HG02870 (cell line): ENCODE data around the gene RAPGEF1.

ENCODE experiments used
- ATAC-seq: cut with Tn5 transposase; IDR thresholded peaks from one replicate; pipeline ENCODE4 v1.9.1; 2021; ENCODE audit warnings: mild to moderate bottlenecking, moderate library complexity; ENCODE audit not compliant: unreplicated experiment

RAPGEF1 gene

DNA sequence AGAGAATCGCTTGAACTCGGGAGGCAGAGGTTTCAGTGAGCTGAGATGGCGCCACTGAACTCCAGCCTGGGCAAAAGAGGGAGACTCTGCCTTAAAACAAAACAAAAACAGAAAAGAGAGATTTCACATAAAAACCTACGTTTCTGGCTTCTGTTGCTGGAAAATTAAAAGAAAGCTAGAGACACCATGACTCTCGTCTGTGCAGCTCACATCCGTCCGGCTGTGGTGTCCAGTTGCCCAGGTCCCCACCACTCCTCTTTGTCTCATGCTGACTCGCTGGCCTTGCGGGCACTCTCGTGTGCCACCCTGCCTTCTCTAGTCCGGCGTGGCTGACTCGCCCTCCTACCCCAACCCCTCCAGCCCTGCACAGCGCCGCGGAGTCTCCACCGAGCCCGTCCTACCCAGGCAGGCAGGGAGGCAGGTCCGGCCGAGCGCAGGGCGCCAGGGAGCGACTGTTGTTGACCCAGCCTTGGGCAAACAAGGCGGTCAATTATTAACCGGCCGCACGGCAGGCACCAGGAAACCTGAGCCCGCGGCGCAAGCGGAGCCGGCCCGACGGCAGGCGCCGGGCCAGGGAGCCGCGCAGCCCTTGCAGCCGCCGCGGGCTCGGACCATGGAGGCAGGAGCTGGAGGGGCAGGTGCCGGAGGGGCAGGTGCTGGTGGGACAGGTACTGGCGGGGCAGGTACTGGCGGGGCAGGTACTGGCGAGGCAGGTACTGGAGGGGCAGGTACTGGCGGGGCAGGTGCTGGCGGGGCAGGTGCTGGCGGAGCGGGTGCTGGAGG is 194.7 kb downstream of the RAPGEF1 start, which contains the start of gene PRRT1B:
Gene PRRT1B, plus strand, starts transcription at position 521 of the 783 bp plus-strand sequence. Its CDS starts 93 bp downstream, at position 614.
- no peak for ATAC-seq

DNA sequence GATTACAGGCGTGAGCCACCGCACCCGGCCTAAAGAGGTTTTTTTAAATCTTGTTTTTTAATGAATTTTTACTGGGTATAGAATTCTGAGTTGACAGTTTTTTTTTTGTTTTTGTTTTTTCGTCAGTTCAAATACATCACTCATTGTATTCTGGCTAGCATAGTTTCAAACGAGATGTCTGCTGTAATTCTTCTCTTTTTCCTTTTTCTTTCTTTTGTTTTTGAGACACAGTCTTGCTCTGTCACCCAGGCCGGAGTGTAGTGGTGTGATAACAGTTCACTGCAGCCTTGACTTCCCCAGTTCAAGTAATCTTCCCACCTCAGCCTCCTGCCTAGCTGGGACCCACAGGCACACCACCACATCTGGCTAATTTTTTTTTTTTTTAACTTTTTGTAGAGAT is 196.7 kb downstream of the RAPGEF1 start:
- ATAC-seq, result no peak

DNA sequence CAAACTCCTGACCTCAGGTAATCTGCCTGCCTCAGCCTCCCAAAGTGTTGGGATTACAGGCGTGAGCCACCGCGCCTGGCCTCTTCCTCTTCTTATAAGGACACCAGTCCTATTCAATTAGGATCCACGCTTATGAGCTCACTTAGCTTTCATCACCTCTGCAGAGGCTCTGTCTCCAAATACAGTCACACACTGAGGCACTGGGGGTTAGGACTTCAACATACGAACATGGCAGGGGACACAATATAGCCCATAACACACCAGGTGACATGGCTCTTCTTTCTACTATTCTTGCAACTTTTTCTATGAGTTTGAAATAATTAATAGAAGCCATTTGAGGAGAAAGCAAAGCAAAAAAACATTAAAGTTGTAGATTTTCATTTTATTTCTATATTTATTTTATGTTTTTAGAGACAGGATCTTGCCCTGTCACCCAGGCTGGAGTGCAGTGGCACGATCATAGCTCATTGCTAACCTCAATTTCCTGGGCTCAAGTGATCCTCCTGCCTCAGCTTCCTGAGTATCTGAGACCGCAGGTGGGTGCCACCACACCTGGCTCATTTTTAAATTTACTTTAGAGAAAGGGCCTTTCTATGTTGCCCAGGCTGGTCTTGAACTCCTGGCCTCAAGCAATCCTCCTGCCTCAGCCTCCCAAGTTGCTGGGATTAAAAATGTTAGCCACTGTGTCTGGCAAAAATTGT is 200.5 kb downstream of the RAPGEF1 start:
- no peak for ATAC-seq

DNA sequence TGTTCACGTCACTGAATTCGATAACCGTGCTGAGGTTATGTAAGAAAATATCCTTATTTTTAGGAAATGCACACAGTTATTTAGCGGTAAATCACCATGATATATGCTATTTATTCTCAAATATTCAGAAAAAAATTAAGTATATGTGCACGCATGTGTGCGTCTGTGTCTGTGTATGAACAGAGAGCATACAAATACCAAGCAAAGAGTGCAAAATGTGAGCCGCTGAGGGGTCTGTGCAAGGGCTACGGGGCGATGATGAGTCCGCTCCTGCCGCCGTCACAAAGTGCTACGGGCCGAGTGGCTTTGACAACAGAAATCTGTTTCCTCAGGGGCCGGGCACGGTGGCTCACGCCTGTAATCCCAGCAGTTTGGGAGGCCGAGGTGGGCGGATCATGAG is 201.9 kb downstream of the RAPGEF1 start:
- ATAC-seq, result no peak

DNA sequence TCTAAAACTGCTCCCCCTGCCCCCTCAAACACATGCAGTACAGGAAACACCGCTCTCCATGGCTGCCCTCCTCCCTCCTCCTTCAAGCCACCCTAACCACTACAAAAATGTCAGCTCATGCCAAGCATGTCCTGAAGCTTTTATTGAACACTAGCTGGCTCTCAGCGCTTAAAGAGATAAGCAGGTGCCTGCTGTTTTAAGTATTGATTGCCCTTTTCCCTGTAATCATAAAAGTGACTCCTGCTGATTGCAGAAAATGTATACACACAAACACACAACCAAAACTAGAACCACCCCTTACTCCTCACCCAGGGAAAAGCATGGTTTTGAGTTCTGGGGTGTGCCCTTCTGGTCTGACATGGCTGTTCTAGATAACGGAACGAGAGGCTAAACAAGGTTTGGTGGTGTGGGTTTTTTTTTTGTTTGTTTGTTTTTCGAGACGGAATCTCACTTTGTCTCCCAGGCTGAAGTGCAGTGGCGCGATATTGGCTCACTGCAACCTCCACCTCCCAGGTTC is 205.1 kb downstream of the RAPGEF1 start:
- ATAC-seq, result no peak

DNA sequence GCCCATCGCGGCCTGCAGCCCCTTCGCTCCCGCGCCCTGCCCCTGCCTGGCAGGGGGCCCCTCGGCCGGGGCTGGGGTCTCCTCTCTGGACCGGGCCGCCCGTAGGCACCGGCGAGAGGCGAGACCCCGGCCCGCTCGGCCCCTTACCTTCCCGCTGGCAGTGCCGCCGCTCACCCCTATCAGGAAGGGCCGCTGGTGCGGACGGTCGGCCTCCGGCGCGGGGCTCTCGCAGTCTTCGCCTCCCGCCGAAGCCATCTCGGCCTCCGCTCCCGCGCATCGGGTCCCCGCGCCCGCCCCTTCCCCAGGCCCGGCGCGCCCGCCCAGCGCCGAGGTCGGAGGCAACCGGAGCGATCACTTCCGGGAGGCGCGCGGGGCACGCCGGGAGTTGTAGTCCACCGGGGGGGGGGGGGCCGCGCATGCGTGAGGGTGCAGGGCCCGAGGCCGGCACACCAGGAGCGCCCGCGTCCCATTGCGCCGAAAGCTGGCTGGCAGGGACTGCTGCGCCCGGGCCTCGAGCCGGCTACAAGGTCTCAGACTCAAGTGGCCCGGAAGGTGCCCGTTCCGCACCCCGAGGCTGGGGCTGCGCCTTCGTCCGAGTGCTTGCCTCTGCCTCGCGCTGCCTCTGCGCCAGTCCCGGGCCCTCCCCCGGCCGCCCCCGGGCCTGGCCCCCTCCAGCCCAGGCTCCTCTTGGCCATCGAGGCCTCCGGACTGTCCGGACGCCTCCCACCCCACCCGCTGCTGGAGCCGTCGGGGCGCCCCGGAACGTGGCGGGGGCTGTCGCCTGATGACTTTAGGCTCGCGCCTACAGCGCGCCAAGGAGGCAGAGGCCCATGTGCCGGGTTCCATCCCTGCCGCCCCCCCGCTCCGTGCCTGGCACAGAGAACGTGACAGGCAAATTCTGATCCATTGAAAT is 208.7 kb downstream of the RAPGEF1 start, which contains the start of gene UCK1:
Gene UCK1, minus strand, starts transcription at position 344 of the 913 bp plus-strand sequence. Its CDS starts 89 bp downstream, at position 255.
- ATAC-seq, result peak; percentile 79

DNA sequence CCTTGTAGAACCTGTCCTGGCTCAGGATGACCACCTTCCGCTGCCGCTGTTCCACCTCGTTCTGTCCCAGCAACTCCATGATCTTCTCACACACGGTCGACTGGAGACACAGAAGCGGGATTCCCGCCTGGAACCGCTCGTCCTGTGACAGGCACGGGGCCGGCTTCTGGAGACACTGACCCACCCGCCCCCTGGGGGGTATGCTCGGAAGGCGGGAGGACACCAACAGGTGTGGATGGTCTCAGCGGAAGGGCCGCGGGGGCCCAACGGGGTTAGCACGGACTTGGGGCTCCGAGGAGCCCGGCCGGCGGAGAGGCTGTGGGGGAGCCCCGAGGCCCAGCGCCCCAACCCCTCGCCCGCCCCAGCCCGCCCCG is 209.3 kb downstream of the RAPGEF1 start:
- no peak for ATAC-seq

DNA sequence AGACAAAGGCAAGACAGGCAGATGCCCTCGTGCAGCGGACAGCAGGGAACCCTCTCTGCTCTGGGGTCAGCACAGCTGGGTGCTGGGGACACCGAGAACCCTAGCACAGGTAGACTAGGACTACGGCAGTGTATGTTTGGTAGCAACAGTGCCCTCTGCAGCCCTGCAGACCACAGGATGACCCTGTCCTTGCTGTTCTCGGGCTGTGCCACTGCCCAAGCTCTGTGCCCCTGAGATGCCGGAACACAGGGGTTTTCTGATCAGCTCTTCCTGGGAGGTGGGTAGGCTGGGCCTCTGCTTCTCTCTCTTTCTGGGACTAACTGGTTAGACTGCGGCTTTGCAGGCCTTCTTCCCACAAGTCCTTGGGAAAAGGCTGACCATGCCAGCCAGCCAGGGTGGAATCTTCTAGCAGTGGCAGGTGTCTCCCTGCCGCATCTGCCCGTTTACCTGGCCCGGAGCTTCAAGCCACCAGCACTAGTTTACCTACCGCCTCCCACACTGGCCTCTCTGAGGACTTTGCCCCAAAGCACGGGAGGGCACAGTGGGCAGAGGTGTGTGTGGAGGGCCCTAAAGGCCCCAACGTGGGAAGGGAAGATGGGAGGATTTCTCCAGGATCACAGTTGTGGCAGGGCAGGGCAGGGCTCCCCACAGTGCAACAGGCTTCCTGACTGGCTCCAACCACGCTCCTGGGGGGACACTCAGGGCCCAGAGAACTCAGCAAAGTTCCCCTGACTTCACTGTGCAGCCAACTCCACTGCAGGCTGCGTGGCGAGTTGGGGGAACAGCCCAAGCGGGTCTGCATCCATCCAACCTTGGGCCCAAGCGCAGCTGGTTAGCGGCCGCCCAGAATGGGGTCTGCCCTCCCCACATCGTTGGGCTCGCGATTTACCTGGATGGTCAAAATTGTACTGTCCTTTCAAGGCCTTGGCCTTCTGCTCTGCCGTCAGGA is 210.0 kb downstream of the RAPGEF1 start:
- no peak for ATAC-seq

DNA sequence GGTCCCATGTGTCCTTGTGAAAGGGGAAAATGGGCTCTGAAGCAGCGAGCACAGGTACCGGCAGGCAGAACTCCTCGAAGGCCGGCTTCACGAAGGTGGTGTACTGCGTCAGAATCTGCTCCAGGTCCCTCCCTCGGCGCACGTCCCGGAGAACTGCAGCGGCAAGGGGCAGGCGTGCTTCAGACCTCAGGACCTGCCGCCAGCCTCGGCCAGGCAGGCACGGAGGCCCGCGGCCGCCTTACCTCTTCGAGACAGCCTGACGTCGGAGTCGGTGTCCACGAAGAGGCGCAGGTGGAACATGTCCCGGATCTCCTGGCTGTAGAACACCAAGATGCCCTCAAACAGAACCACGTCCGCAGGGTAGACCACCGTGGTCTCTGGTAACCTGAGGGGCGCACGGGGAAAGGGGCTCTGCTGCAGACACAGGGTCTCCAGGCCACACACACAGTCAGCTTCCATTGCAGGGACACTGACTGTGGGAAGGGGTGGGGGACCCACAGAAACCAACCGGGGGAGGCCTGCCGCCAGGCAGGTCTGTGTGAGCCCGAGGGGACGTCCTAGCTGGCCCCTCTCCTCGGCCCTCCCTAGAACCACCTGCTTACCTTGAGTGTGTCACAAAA is 210.9 kb downstream of the RAPGEF1 start:
- ATAC-seq, result no peak

DNA sequence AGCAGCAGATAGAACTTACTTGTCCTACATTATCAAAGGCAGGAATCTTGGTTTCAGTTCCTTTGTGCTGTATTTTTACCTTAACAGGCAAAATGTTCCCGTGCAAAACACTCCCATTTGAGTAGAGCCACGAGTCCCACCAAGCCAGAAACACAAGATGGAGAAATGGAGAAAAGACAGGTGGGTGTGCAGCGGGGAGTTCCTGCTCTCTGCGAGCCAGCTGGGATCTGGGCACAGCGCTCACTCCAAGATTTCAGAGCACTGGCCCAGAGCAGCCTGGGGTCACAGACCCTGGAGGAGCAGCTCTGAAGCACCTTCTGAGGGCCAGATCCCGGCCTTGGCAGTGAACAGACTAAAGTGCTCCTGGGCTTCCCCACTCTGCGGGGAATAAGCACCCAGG is 211.7 kb downstream of the RAPGEF1 start:
- ATAC-seq, result no peak
